GM21723 (cell line): ENCODE measurements around the gene TLE5.

Source experiments
- ATAC-seq: cut with Tn5 transposase; IDR thresholded peaks from one replicate; pipeline ENCODE4 v1.9.1; 2021; ENCODE audit warnings: mild to moderate bottlenecking, moderate library complexity; ENCODE audit not compliant: unreplicated experiment

TLE5 gene, protein sequence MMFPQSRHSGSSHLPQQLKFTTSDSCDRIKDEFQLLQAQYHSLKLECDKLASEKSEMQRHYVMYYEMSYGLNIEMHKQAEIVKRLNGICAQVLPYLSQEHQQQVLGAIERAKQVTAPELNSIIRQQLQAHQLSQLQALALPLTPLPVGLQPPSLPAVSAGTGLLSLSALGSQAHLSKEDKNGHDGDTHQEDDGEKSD

GRCh38 chr19:3062165-3063105 is at the start of gene TLE5:
TSS of gene TLE5 (minus strand) at chr19:3062495. CDS start at chr19:3062200, 295 bp downstream.
- no peak for ATAC-seq

DNA sequence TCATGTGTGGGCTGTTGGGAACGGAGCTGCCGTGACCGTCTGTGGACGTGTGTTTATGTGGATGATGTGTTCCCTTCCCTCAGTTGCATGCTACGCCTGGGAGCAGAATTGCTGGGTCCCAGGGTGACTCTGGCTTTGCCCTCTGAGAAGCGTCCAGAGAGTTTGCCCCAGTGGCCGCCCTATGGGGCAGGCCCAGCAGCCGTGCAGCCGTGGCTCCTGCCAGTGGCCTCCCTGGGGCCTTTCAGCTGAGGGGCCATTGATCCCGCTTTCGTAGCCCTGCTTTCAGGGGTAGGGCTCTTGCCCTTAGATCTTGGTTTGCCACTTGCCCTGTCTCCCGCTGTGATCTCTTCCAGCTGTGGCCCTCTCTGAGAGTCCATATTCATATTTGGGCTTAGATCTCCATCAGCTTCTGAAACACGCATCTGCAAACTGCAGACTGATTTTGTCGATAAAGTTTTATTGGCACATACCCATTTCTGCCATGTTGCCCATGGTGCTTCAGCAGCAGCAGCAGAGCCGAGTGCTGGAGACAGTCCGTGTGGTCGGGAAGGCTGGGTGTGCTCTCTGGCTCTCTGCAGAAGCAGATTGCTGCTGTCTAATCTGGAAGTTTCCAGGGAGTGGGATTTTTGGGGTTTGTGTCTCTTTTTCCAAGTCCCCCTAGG is 49.4 kb upstream of the TLE5 start:
- ATAC-seq = no peak

DNA sequence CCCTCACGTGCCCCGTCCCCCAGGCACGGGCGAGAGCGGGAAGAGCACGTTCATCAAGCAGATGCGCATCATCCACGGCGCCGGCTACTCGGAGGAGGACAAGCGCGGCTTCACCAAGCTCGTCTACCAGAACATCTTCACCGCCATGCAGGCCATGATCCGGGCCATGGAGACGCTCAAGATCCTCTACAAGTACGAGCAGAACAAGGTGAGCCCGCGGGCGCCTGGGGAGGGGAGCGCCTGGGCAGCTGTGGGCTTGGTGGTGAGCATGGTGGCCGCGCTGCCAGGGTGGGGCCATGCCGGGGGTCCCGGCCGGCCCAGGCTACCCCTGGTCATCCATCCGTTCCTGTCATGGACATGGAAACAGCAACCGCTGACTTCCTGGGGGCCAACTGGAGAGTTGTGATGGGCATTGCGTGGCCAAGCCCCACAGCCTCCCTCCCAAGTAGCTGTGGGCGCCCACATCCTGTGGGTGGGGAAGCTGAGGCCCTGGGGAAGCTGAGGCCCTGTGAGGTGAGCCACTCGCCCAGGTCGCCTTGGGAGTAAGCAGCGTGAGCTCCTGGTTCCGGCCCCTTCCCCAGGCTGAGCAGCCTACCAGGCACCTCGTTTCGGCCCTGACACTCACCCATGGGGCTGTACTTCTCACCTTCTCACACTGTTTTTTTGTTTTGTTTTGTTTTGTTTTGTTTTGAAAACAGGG is 48.0 kb upstream of the TLE5 start:
- no peak for ATAC-seq

DNA sequence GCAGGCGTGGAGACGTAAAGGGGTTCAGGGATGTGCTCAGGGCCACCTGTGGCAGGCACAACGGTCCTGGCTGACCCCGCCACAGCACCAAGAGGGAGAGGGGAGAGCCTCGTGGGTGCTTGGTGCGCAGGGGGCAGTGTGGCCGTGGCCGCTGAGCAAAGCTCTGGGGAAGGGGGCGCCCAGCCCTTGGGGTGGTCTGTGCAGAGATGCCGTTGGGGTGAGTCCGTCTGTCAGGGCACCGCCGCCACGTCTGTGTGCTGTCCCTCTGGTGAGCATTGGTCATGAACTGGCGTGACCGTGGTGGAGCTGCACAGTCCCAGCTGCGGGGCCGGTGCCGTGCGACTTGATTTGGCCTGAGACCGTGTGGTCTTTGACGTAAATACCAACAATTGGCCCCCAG is 47.2 kb upstream of the TLE5 start:
- ATAC-seq = no peak

GRCh38 chr19:3108775-3109174 is 46.5 kb upstream of the TLE5 start:
- no peak for ATAC-seq

- ATAC-seq = no peak
These were observed 45.4 kb upstream of the TLE5 start for GRCh38 chr19:3107658-3108057.

GRCh38 chr19:3106509-3107141 is 44.3 kb upstream of the TLE5 start:
- ATAC-seq = no peak

- ATAC-seq = no peak
These were observed 43.6 kb upstream of the TLE5 start for GRCh38 chr19:3105641-3106508.

DNA sequence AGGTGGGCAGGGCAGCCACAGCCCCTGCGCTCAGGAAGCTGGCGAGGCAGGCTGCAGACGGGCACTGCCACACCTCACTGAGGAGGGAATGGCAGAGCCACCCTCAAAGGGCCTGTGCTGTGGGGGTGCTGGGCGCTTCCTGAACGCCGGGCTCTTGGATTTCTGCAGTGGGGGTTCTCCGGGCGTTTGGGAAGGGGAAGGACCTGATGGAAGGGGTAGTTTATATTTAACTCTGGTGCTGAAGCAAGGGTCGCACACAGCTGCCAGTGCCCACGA is 42.4 kb upstream of the TLE5 start:
- no peak for ATAC-seq

GRCh38 chr19:3102239-3103140 is 40.2 kb upstream of the TLE5 start:
- ATAC-seq = no peak

GRCh38 chr19:3100747-3101730 is 38.7 kb upstream of the TLE5 start:
- ATAC-seq = no peak

GRCh38 chr19:3100331-3100730 is 38.0 kb upstream of the TLE5 start:
- no peak for ATAC-seq

- no peak for ATAC-seq
These were observed 37.3 kb upstream of the TLE5 start for GRCh38 chr19:3099347-3100145.

DNA sequence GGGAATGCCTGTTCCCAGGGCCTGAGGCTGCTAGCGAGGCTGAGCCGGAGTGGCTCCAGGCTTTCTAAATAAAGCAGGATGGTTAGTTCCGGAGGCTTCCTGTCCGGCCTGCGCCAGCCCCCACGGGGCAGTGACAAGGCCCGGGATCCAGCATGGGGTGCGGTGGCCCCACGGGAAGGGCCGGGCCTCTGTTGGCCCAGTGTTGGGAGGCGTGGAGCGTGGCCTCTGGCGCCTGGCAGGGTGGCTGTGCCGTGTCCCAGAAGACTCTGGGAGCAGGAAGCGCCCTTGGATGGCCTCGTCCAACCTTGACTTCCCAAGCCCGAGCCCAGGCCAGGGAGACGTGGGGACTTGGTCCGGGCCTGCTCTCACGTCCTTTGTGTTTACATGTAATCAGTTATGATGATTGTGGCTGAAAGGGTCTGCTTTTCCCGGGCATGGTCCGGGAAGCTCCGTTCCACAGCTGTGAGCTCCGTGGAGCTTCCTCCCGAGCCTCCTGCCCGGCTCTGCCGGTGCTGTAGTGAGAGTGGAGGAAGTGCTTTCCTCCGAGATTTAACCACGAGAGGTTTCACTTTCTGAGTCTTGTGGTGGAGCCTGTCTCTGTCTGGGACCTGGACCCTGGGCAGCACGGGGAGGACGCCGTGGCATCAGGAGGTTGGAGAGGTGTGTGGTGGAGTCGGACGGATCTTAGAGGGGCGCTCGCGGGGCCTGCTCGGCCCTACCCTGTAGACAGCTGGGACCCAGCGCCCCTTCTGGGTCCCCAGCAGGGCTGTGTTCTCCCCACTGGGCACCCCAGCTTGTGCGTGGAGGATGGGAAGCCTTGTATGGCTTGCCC is 36.4 kb upstream of the TLE5 start:
- no peak for ATAC-seq

GRCh38 chr19:3098141-3098514 is 35.8 kb upstream of the TLE5 start:
- ATAC-seq = no peak

- ATAC-seq = no peak
These were observed 35.2 kb upstream of the TLE5 start for GRCh38 chr19:3097442-3097871.
